Subcutaneous abdominal adipose tissue (tissue), 5 donors: ENCODE measurements around the gene KCNMB2.

Source experiments
- H3K27ac ChIP-seq: one replicate; pipeline ENCODE4 v1.7.0; 2013; ENCODE audit warnings: low read depth, mild to moderate bottlenecking, inconsistent platforms, low read length, moderate library complexity
- H3K27me3 ChIP-seq, 5 donors: one replicate each; pipeline ENCODE4 v1.7.0; 2013; ENCODE audit warnings: low read length in 5 of 5, inconsistent platforms in 1 of 5; ENCODE audit not compliant: control insufficient read depth in 5 of 5, insufficient read depth in 4 of 5
- H3K36me3 ChIP-seq, 5 donors: one replicate each; pipeline ENCODE4 v1.7.0; 2013; ENCODE audit warnings: low read length in 5 of 5; ENCODE audit not compliant: control insufficient read depth in 5 of 5, insufficient read depth in 5 of 5
- H3K4me1 ChIP-seq, 5 donors: one replicate each; pipeline ENCODE4 v1.7.0; 2013; ENCODE audit warnings: low read length in 5 of 5, mild to moderate bottlenecking in 3 of 5, moderate library complexity in 1 of 5; ENCODE audit not compliant: control insufficient read depth in 5 of 5, insufficient read depth in 5 of 5
- H3K4me3 ChIP-seq, 5 donors: one replicate each; pipeline ENCODE4 v1.7.0; 2013; ENCODE audit warnings: low read length in 5 of 5, low read depth in 1 of 5
- H3K9ac ChIP-seq, 5 donors: one replicate each; pipeline ENCODE4 v1.7.0; 2013; ENCODE audit warnings: low read length in 5 of 5, mild to moderate bottlenecking in 4 of 5, moderate library complexity in 3 of 5
- H3K9me3 ChIP-seq, 5 donors: one replicate each; pipeline ENCODE4 v1.7.0; 2013; ENCODE audit warnings: low read length in 5 of 5; ENCODE audit not compliant: control insufficient read depth in 5 of 5
- donor health status: healthy.
- donor health status: healthy.
- donor health status: healthy.
- donor health status: healthy.
- donor health status: healthy.

KCNMB2 gene

DNA sequence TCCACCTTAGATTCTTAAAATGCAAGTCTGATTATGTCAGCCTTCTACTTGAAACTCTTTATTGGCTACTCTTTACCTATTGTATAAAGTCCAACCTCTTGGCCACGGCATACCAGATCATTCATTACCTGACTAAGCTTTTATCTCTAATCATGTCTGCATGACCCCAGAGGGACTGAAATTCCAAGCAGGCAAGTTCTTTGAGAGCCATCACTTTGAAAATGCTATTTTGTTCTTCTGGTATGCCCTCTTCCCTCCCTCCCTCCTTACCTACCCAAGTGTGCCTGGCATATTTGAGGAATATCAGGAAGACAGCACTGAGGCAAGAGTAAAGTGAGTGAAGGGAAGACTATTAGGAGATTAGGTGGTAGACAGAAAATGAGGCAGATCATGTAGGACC lies 57.5 kb downstream of the KCNMB2 start:
- H3K27me3 ChIP-seq = no peaks in the 10 kb centered on the region
- H3K4me1 ChIP-seq = no peaks in the 10 kb centered on the region
- no peak overlapping the region for H3K4me3 ChIP-seq
- H3K9ac ChIP-seq = no peak overlapping the region
- H3K36me3 ChIP-seq = no peaks in the 10 kb centered on the region
- H3K27ac ChIP-seq = no peak overlapping the region
- H3K9me3 ChIP-seq = no peaks in the 10 kb centered on the region

DNA sequence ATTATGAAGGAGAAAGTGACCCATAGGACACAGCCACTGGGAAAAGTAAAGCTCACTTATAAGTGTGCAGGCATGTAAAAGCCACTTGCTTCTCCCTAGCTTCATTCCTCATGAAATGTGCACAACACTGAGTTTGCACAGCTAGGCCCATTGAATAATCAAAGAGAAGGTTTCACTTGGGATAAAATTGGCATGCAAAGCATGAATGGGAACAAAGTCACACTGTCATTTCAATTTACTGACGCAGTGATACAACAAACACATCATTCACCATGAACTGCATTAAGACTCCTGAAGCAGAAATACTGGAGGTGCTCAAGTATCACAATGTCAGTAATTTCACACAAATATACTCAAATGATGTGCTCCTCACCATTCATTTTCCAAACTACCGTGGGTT lies 61.1 kb downstream of the KCNMB2 start:
- Histone ChIP-seq H3K9me3 (no peaks in the 10 kb centered on the region), H3K27ac (no peak overlapping the region), H3K36me3 (no peaks in the 10 kb centered on the region), H3K27me3 (no peaks in the 10 kb centered on the region), H3K4me1 (no peaks in the 10 kb centered on the region), H3K4me3 (no peak overlapping the region), H3K9ac (no peak overlapping the region)

DNA sequence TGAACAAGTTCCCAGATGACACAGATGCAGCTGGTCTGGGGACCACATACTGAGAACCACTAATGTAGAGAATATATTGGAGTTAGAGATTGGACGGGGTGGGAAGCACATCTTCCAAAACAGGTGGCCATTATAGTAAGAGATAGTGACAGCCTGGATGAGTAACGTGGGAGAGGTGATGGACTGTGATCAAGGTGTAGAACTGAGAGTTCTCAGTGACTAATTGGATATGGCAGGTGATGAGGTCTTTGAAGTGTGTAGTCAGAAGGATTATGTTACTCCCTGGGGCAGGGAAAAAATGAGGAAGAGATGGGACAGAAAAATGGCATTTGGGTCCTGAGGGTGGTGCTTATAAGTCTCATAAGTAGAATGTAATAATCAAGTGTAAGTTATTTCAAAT lies 66.6 kb downstream of the KCNMB2 start:
- Histone ChIP-seq H3K36me3 (no peaks in the 10 kb centered on the region), H3K9me3 (no peaks in the 10 kb centered on the region), H3K4me3 (no peak overlapping the region), H3K27ac (no peak overlapping the region), H3K4me1 (no peaks in the 10 kb centered on the region), H3K27me3 (no peaks in the 10 kb centered on the region), H3K9ac (no peak overlapping the region)

DNA sequence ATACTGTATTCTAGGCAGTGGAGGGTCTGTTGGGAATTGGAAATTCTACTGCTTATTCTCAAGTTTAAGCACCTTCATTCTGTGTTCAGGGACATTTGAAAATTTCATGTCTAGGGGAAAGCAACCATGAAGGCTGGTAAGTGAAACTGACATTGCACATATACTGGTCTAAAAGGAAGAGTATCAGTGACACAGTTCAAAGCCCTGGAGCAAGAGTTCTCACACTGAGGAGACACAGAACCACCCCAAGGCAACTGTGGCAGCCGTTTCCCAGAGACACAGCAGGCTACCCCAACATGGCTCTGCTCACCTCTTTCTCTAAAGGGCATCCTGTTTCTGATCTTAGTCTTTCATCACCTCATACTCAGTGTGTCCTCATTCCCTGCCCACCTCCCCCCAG lies 67.5 kb downstream of the KCNMB2 start:
- no peaks in the 10 kb centered on the region for H3K36me3 ChIP-seq
- H3K4me1 ChIP-seq = no peaks in the 10 kb centered on the region
- H3K27me3 ChIP-seq = no peaks in the 10 kb centered on the region
- H3K27ac ChIP-seq = no peak overlapping the region
- no peak overlapping the region for H3K9ac ChIP-seq
- H3K9me3 ChIP-seq = no peaks in the 10 kb centered on the region
- no peak overlapping the region for H3K4me3 ChIP-seq

DNA sequence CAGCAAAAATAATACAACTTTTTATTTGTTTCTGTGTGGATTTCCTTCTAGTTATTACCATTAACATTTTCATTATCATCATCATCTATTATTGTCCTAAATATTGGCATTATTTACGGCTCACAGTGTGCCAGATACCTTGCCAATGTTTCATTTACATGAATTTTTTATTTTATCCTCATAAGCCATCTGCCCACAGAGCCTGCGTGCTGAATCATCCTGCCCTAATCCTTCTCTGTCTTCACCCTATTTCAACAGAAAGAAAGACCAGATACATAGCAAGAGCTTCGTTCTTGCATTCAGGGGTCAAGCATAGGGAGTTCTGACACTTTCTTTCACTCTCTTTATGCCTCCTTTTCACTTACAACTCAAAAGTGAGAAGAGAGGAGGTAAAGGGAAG lies 82.0 kb downstream of the KCNMB2 start:
- H3K27ac ChIP-seq = no peak overlapping the region
- H3K4me1 ChIP-seq = no peaks in the 10 kb centered on the region
- H3K27me3 ChIP-seq = no peaks in the 10 kb centered on the region
- no peak overlapping the region for H3K9ac ChIP-seq
- no peaks in the 10 kb centered on the region for H3K36me3 ChIP-seq
- no peak overlapping the region for H3K4me3 ChIP-seq
- H3K9me3 ChIP-seq = no peaks in the 10 kb centered on the region

DNA sequence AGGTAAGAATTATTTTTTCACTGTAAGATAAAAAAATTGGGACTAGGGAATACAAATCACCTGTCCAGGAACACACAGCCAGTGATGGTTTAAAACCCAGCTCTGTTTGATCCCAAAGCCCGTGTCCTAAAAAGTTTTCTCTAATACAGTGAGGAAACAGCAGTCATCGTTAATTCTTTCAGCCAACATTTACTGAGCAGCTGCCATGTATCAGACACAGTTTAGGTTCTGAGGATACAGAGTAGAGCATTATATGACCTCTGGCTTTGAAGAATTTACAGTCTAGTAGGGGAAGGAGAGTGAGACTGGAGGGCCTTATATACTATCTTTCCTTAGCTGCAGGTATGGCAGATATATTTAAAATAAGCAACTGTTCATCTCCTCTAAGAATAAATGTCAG lies 82.7 kb downstream of the KCNMB2 start:
- Histone ChIP-seq H3K9ac (no peak overlapping the region), H3K9me3 (no peaks in the 10 kb centered on the region), H3K4me1 (no peaks in the 10 kb centered on the region), H3K27ac (no peak overlapping the region), H3K36me3 (no peaks in the 10 kb centered on the region), H3K27me3 (no peaks in the 10 kb centered on the region), H3K4me3 (no peak overlapping the region)

DNA sequence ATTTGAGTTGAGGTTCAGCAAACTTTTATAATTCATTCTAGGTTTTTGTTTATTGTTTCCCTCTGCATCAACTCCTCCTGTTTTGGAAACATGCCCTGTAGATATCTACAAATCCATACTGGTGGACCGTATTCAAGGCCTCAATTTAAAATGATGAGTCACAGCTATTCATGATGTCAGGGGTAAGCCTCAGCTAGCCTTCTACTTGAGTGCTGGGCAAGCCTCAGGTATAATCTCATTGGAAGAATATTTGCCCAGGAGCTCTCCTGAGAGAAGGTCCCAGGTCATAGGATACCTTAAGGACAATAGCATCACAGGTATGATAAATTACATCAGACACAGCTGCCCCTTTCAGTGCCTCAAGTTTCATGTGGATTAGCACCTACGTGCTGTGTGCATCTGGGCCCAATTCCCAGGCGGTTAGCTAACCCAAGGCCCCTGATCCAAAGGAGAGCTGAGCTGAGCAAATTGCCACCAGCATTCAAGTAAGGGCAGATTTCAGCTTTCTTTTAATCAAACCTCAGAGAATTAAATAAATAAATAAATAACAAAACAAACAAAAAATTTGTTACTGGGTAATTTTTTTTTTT lies 87.5 kb downstream of the KCNMB2 start:
- H3K27ac ChIP-seq = no peak overlapping the region
- H3K9me3 ChIP-seq = no peaks in the 10 kb centered on the region
- H3K4me1 ChIP-seq = no peaks in the 10 kb centered on the region
- no peak overlapping the region for H3K9ac ChIP-seq
- H3K36me3 ChIP-seq = no peaks in the 10 kb centered on the region
- H3K4me3 ChIP-seq = no peak overlapping the region
- H3K27me3 ChIP-seq = no peaks in the 10 kb centered on the region

DNA sequence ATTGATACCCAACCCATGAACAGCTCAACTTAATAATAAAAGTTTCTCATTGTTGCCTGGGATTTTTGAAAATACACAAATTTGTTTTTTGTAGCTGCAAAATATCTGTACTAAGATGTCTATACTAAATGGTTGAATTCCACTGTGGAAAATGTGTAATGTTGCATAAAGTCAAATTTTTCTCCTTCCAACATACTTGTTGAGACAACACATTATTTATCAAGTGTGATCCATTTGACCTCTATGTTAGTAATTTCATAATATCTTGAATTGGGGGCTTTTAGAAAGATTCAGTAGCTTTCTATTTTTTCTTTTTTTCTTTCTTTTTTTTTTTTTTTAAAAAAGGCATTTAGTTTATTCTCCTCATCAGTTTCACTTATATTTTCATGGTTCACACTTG lies 88.0 kb downstream of the KCNMB2 start:
- H3K9me3 ChIP-seq = no peaks in the 10 kb centered on the region
- H3K4me1 ChIP-seq = no peaks in the 10 kb centered on the region
- no peak overlapping the region for H3K27ac ChIP-seq
- no peaks in the 10 kb centered on the region for H3K27me3 ChIP-seq
- H3K4me3 ChIP-seq = no peak overlapping the region
- no peak overlapping the region for H3K9ac ChIP-seq
- no peaks in the 10 kb centered on the region for H3K36me3 ChIP-seq

DNA sequence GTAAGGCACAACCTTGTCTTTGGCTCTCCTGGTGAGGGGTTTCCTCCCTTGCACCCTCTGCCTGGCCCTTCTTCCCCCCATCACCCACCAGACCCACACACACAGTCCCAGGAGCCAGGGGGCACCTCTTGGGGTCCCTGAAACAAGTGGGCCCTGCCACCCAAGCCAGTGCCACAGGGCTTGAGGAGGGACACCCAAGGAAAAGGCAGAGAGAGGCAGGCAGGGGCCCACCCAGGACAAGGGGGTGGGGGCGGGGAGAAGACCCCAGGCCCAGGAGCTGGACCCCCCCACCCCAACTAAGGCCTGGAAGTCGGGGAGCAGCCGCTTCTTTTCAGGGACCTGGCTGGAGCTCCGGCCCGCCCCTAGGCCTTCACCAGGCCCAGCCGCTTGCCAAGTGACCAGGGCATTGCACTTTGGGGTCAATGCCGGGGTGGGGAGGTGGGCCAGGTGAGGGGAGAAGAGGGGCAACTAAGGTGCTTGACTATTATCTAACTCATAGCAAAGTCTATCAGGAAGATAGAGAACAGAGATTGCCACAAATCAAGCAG lies 88.9 kb downstream of the KCNMB2 start:
- no peaks in the 10 kb centered on the region for H3K9me3 ChIP-seq
- no peaks in the 10 kb centered on the region for H3K27me3 ChIP-seq
- H3K4me1 ChIP-seq = no peaks in the 10 kb centered on the region
- no peak overlapping the region for H3K9ac ChIP-seq
- H3K4me3 ChIP-seq = no peak overlapping the region
- H3K27ac ChIP-seq = no peak overlapping the region
- no peaks in the 10 kb centered on the region for H3K36me3 ChIP-seq

DNA sequence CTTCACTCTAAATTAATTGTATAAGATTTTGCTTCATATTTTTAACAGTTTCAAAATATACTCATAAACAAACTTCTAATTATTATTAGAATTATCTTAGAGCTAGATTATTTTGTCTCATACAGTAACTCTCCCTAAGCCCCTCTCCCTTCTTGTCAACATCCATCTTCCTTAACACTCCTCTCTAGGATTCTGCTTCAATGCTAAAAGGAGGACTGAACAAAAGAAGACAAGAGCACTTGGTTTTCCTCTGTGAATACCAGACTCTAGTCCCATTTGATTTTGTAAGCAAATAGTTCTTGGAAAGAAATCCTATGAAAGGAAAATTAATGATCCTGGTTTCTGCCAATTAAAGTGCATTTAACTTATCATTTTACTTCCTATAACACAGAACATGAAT lies 91.8 kb downstream of the KCNMB2 start:
- Histone ChIP-seq H3K36me3 (no peaks in the 10 kb centered on the region), H3K27ac (no peak overlapping the region)

More for the DNA sequence above, 91.8 kb downstream of the KCNMB2 start:
- Histone ChIP-seq H3K9me3 (no peaks in the 10 kb centered on the region), H3K9ac (no peak overlapping the region), H3K4me1 (no peaks in the 10 kb centered on the region), H3K27me3 (no peaks in the 10 kb centered on the region), H3K4me3 (no peak overlapping the region)
